IMR-90 (cell line): ENCODE data around the gene TMEM131L. TPM values are rescaled to one million over a fixed set of nuclear protein-coding genes. Genes with fewer than 3 reads are reported as not detected.

Experiments used
- ATAC-seq: fragments of 200-7000 bp; cut with Tn5 transposase; 2 replicates; pipeline ENCODE4 v1.9.1; 2020; ENCODE audit warnings: low read depth, mild to moderate bottlenecking, moderate library complexity
- BruUV-seq: library from RNA; stranded (reverse); fragments of 400-500 nt; replicated peaks from 2 replicates; lab custom pipeline; 2021; lab: Mats Ljungman, UMichigan
- CTCF ChIA-PET: fragments of 300-600 bp; formaldehyde crosslinking; extraction: SDS; loops from one replicate; lab custom pipeline; 2021; ENCODE audit warnings: antibody characterized with exemption; lab: Yijun Ruan, JAX
- POLR2A ChIA-PET: fragments of 300-600 bp; sonication (Branson Sonifier 250); formaldehyde crosslinking; loops from one replicate; lab custom pipeline; 2022; ENCODE audit warnings: antibody characterized with exemption; ENCODE audit not compliant: unreplicated experiment; lab: Charles Lee
- DNase-seq: peaks from one replicate; pipeline ENCODE4 v3.0.0; 2013
- H2AFZ ChIP-seq: replicated peaks from 2 replicates; pipeline ENCODE3; 2013; ENCODE audit warnings: low read length, mild to moderate bottlenecking; ENCODE audit not compliant: poor library complexity
- H2AK5ac ChIP-seq: 2 replicates; pipeline ENCODE4 v1.6.1; 2013; ENCODE audit warnings: low read depth, low read length, inconsistent platforms
- H2AK9ac ChIP-seq: replicated peaks from 2 replicates; pipeline ENCODE3; 2013; ENCODE audit warnings: mild to moderate bottlenecking, low read depth, low read length, moderate library complexity; ENCODE audit not compliant: poor library complexity
- H2BK120ac ChIP-seq: 2 replicates; pipeline ENCODE4 v1.6.1; 2013; ENCODE audit warnings: low read depth, low read length, inconsistent platforms
- H2BK15ac ChIP-seq: 3 replicates; pipeline ENCODE4 v1.6.1; 2013; ENCODE audit warnings: low read depth, low read length, inconsistent platforms
- H2BK20ac ChIP-seq: 2 replicates; pipeline ENCODE4 v1.6.1; 2013; ENCODE audit warnings: low read depth, mild to moderate bottlenecking, inconsistent platforms, low read length, moderate library complexity
- H2BK5ac ChIP-seq: 2 replicates; pipeline ENCODE4 v1.6.1; 2013; ENCODE audit warnings: mild to moderate bottlenecking, low read depth, low read length, inconsistent platforms; ENCODE audit not compliant: poor library complexity, severe bottlenecking
- H3K14ac ChIP-seq: replicated peaks from 2 replicates; pipeline ENCODE4 v1.6.1; 2013; ENCODE audit warnings: low read depth, low read length, inconsistent platforms
- H3K18ac ChIP-seq: 2 replicates; pipeline ENCODE4 v1.6.1; 2013; ENCODE audit warnings: low read depth, low read length, control low read depth
- H3K23ac ChIP-seq: 2 replicates; pipeline ENCODE4 v1.6.1; 2013; ENCODE audit warnings: low read depth, low read length, inconsistent platforms
- H3K27ac ChIP-seq: 2 replicates; pipeline ENCODE4 v1.5.1; 2013; ENCODE audit warnings: mild to moderate bottlenecking, control low read depth, low read length; ENCODE audit not compliant: insufficient read depth
- H3K27me3 ChIP-seq: 2 replicates; pipeline ENCODE4 v1.6.1; 2013; ENCODE audit warnings: low read length; ENCODE audit not compliant: control insufficient read depth, insufficient read depth
- H3K36me3 ChIP-seq: 2 replicates; pipeline ENCODE4 v1.6.1; 2013; ENCODE audit warnings: low read length, mixed read lengths; ENCODE audit not compliant: control insufficient read depth, insufficient read depth
- H3K4ac ChIP-seq: 2 replicates; pipeline ENCODE4 v1.6.1; 2013; ENCODE audit warnings: low read depth, low read length, inconsistent platforms
- H3K4me1 ChIP-seq: 2 replicates; pipeline ENCODE4 v1.6.1; 2013; ENCODE audit warnings: low read length, mixed read lengths; ENCODE audit not compliant: control insufficient read depth, insufficient read depth
- H3K4me2 ChIP-seq: 2 replicates; pipeline ENCODE4 v1.6.1; 2013; ENCODE audit warnings: low read depth, mild to moderate bottlenecking, control low read depth, low read length, moderate library complexity
- H3K4me3 ChIP-seq: 2 replicates; pipeline ENCODE4 v1.5.1; 2013; ENCODE audit warnings: low read depth, mild to moderate bottlenecking, control low read depth, low read length, moderate library complexity; ENCODE audit not compliant: insufficient read depth
- H3K56ac ChIP-seq: 2 replicates; pipeline ENCODE4 v1.6.1; 2013; ENCODE audit warnings: low read length, inconsistent platforms; ENCODE audit not compliant: insufficient read depth; ENCODE audit errors: extremely low read depth
- H3K79me1 ChIP-seq, 2 experiments: 2 replicates each; pipeline ENCODE4 v1.6.1; 2013; ENCODE audit warnings: low read length in 2 of 2, inconsistent platforms in 1 of 2, low read depth in 1 of 2
- H3K9ac ChIP-seq: 2 replicates; pipeline ENCODE4 v1.6.1; 2013; ENCODE audit warnings: low read depth, low read length, control low read depth
- H3K9me1 ChIP-seq: 2 replicates; pipeline ENCODE4 v1.6.1; 2013; ENCODE audit warnings: low read length, inconsistent platforms; ENCODE audit not compliant: insufficient read depth
- H3K9me3 ChIP-seq: 2 replicates; pipeline ENCODE4 v1.6.1; 2013; ENCODE audit warnings: low read length; ENCODE audit not compliant: control insufficient read depth, insufficient read depth
- H4K20me1 ChIP-seq: 2 replicates; pipeline ENCODE4 v1.6.1; 2013; ENCODE audit warnings: low read length, inconsistent platforms; ENCODE audit not compliant: insufficient read depth
- H4K5ac ChIP-seq: 2 replicates; pipeline ENCODE4 v1.6.1; 2013; ENCODE audit warnings: mild to moderate bottlenecking, low read depth, low read length, control low read depth
- H4K8ac ChIP-seq, 2 experiments: 2 replicates each; pipeline ENCODE4 v1.6.1; 2013; ENCODE audit warnings: low read depth in 2 of 2, low read length in 2 of 2, control low read depth in 1 of 2, inconsistent platforms in 1 of 2
- H4K91ac ChIP-seq: 2 replicates; pipeline ENCODE4 v1.6.1; 2013; ENCODE audit warnings: low read depth, low read length, inconsistent platforms; ENCODE audit not compliant: insufficient read depth
- CEBPB ChIP-seq: IDR thresholded peaks from 2 replicates; pipeline ENCODE4 v1.6.1; 2012; ENCODE audit warnings: low read depth, low read length, improper control_type of control experiment
- NFE2L2 ChIP-seq: fragments of 150-350 bp; IDR thresholded peaks from 2 replicates; pipeline ENCODE4 v1.6.1; 2016; ENCODE audit warnings: low read depth, mild to moderate bottlenecking, low read length
- RAD21 ChIP-seq: IDR thresholded peaks from 2 replicates; pipeline ENCODE4 v1.6.1; 2012; ENCODE audit warnings: low read length, improper control_type of control experiment
- RCOR1 ChIP-seq: IDR thresholded peaks from 2 replicates; pipeline ENCODE4 v1.6.1; 2012; ENCODE audit warnings: mild to moderate bottlenecking, low read length, improper control_type of control experiment; ENCODE audit not compliant: insufficient replicate concordance
- RFX5 ChIP-seq: IDR thresholded peaks from 2 replicates; pipeline ENCODE4 v1.8.0; 2012; ENCODE audit warnings: low read depth, mild to moderate bottlenecking, low read length, moderate library complexity
- USF2 ChIP-seq: fragments of 150-350 bp; IDR thresholded peaks from 2 replicates; pipeline ENCODE4 v1.6.1; 2017; ENCODE audit warnings: mild to moderate bottlenecking, antibody characterized with exemption, low read length, low read depth
- WGBS, 2 experiments: methylation state at CpG; one replicate each; pipeline versions ENCODE4 v1.1.5 to v1.1.7; 2013; ENCODE audit warnings: missing lambda C conversion rate in 2 of 2; ENCODE audit not compliant: insufficient read length in 1 of 2; ENCODE audit errors: extremely low coverage in 2 of 2; 5-methylcytosine and 5-hydroxymethylcytosine counted together
- dilution Hi-C: fragments of 300-500 bp; cut with HindIII; formaldehyde crosslinking; loops from one replicate; pipeline ENCODE4 v1.14.3; 2018; ENCODE audit warnings: low sequenced_read_pairs; ENCODE audit not compliant: unreplicated experiment
- in situ Hi-C: fragments of 300-500 bp; cut with MboI; formaldehyde crosslinking; loops from 3 replicates; pipeline ENCODE4 v1.14.3; 2019; ENCODE audit warnings: low sequenced_read_pairs, inconsistent platforms, mixed read lengths
- intact Hi-C: fragments of 100-400 bp; cut with micrococcal nuclease; formaldehyde crosslinking; loops from 2 replicates; pipeline ENCODE4 v1.10.0; 2022
- polyA plus RNA-seq, 3 experiments: library from polyadenylated mRNA; depleted of rRNA; stranded (reverse); fragments of >200 nt; gene quantifications; 2 replicates each; pipeline ENCODE4 v1.2.3, GENCODE V29; 2012; ENCODE audit warnings: low replicate concordance in 1 of 3
- total RNA-seq: library from RNA; depleted of rRNA; stranded (reverse); fragments of >200 nt; gene quantifications from 2 replicates; pipeline ENCODE4 v1.2.3, GENCODE V29; 2012

TMEM131L gene
- total and polyA plus RNA-seq, 2 of the 4 experiments (the other 2 are of a cell fraction), result 8.4 to 23.8 TPM

- no peaks in the 10 kb centered on the region for H3K9me3 ChIP-seq
- H3K14ac ChIP-seq, result no peak overlapping the region
- POLR2A ChIA-PET, result no interaction called here
- no peak overlapping the region for H3K18ac ChIP-seq
- H3K23ac ChIP-seq, result no peak overlapping the region
- H2BK120ac ChIP-seq, result no peak overlapping the region
- no peaks in the 10 kb centered on the region for H3K79me1 ChIP-seq
- H3K27ac ChIP-seq, result no peak overlapping the region
- no peak overlapping the region for H2AFZ ChIP-seq
- ATAC-seq (no peak), DNase-seq (no peak)
- H3K36me3 ChIP-seq, result no peaks in the 10 kb centered on the region
- H2AK5ac ChIP-seq, result no peak overlapping the region
- no peaks in the 10 kb centered on the region; the same call in 1 of the 2 replicates for H3K27me3 ChIP-seq
- H4K20me1 ChIP-seq, result no peaks in the 10 kb centered on the region
- no peak overlapping the region for H4K91ac ChIP-seq
- intact Hi-C loops, result no loop called here
- dilution Hi-C loops, result no loop called here
- CTCF ChIA-PET, result no interaction called here
- no peak overlapping the region for H2BK15ac ChIP-seq
- no peak overlapping the region for H3K4ac ChIP-seq
- H2BK20ac ChIP-seq, result no peak overlapping the region
- H3K4me2 ChIP-seq, result no peak overlapping the region
- no peak overlapping the region for H3K4me3 ChIP-seq
- H3K9me1 ChIP-seq, result no peaks in the 10 kb centered on the region
- no TSS peak for BruUV-seq
- no peak overlapping the region for H4K8ac ChIP-seq
- no peaks in the 10 kb centered on the region for H3K4me1 ChIP-seq
- WGBS, 2 experiments, result no CpG with 5 or more reads among the region's 1 CpG
- TF ChIP-seq CEBPB (no peak), RAD21 (no peak), USF2 (no peak), RFX5 (no peak), NFE2L2 (no peak), RCOR1 (no peak)
- H4K5ac ChIP-seq, result no peak overlapping the region
- H3K9ac ChIP-seq, result no peak overlapping the region
- H3K56ac ChIP-seq, result no peak overlapping the region
- H2BK5ac ChIP-seq, result no peak overlapping the region
- no peak overlapping the region for H2AK9ac ChIP-seq
- in situ Hi-C loops, result no loop called here
These were observed 195.7 kb downstream of the TMEM131L start for GRCh38 chr4:153661908-153662307.
